GM19043 (cell line): ENCODE results near the gene TNFAIP6.
A peak's percentile ranks its signal among the peaks of the same experiment; 100 is the strongest.

Experiments used
- ATAC-seq: cut with Tn5 transposase; IDR thresholded peaks from one replicate; pipeline ENCODE4 v1.9.1; 2021; ENCODE audit warnings: low read depth; ENCODE audit not compliant: unreplicated experiment

The TNFAIP6 gene

DNA sequence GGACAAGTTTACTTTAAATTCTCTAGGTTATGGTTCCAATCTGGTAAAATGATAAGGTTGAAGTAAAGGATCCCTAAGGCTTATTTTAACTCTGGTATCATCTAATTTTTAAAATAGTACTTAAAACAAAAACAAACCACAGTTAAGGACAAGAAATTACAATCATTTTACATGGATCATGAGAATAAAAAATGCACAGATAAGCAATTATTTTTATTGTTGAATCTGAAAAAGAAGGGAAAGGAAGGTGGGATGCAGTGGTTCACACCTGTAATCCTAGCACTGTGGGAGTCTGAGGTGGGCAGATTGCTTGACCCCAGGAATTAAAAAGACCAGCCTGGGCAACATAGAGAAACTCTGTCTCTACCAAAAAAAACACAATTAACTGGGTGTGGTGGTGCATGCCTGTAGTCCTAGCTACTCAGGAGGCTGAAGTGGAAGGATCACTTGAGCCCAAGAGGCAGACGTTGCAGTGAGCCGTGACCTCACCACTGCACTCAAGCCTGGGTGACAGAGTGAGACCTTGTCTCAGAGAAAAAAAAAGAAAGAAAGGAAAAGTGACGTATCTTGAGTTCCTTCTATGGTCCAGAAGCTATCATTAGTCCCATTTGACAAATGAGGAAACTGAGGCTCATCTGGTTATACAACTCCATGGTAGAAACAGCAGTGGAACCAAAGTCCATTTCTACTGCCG is 2.5 kb downstream of the TNFAIP6 start:
- no peak for ATAC-seq

DNA sequence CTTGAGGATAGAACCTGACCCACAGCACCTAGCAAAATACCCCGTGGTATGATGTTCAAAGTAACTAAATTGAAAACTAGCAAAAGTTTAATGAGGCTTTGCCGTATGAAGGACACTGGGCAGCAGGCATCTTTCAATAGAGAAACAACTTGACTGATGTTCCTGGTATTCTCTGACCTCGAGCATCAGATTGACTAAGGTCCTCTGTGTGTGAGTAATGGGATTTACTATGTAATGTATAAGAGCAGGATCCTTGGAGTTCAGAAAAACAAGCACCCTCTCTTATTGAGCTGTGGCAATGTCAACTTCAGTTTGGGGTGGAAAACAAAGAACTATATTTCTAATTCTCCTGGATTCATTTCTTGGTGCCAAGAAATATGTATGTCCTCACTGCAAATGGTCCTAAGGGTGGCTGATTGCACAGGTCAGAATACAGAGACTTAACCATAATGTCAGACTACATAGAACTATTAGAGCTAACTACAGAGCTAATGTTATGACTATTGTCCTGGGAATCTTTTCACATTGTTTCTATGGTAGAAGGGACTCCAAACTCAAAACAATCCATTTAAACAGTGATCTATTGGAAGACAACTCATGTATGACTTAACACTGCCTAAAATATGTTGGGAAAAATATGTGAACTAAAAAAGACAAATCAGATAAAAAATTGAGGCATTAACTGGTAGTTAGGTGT is 4.4 kb downstream of the TNFAIP6 start:
- no peak for ATAC-seq

DNA sequence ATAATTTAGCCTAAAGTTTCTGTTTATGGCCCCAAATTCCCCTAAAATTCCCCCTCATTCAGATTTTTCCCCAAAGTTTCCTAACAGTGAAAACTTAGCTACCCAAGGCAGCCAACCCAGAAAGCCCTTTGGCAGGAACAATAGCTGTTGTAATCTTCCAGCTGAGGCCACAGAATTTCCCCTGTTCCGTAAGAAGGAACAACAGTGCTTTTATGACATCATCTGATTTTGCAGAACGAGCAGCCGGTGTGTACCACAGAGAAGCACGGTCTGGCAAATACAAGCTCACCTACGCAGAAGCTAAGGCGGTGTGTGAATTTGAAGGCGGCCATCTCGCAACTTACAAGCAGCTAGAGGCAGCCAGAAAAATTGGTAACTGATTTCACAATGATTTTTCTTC is 6.3 kb downstream of the TNFAIP6 start:
- ATAC-seq, result no peak

DNA sequence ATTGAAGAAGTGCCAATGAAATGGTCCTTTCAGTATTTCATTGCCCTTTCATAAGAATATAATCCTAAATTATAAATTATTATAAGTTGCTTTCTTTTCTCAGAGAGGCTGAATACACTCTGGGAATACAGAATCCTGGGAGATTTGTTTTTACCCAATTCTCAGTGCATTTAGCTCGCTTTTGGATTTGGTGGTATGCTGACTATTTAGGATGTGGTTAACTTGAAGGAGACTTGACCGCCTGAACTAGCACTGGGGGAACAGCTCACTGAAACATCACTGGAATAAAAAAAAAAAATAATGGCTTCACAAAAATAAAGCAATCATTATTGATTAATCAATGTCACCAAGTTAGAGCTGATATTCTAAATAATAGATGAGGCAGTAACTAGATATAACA is 10.2 kb downstream of the TNFAIP6 start:
- no peak for ATAC-seq

DNA sequence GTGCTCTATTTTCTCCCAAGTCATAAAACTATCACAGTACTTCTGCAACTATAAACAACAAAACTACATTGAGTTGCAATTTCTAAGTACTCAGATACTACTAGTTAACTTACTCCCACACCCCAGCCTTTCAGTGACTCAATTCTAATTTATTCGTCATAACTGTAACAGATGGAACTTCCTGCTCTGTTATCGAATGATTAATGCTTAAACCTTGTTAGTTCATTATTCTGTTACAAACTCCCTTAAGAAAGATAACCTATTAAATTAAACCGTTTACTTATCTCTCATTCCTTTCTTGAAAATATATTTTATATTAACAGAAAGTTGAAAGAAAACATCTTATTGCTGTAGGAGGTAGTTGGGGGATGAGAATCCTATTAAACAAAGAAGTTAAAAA is 17.0 kb downstream of the TNFAIP6 start:
- ATAC-seq, result peak; percentile 96

DNA sequence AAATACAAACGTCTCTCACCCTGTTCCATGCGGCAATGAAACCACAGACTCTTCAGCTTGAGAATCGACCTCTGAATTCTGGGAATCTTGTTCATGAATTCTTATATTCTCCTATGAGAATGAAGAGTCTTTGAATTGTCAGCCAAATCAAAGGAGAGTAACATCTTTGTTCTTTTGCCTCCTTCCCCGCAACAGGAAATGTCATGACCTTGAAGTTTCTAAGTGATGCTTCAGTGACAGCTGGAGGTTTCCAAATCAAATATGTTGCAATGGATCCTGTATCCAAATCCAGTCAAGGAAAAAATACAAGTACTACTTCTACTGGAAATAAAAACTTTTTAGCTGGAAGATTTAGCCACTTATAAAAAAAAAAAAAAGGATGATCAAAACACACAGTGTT is 21.8 kb downstream of the TNFAIP6 start:
- no peak for ATAC-seq

DNA sequence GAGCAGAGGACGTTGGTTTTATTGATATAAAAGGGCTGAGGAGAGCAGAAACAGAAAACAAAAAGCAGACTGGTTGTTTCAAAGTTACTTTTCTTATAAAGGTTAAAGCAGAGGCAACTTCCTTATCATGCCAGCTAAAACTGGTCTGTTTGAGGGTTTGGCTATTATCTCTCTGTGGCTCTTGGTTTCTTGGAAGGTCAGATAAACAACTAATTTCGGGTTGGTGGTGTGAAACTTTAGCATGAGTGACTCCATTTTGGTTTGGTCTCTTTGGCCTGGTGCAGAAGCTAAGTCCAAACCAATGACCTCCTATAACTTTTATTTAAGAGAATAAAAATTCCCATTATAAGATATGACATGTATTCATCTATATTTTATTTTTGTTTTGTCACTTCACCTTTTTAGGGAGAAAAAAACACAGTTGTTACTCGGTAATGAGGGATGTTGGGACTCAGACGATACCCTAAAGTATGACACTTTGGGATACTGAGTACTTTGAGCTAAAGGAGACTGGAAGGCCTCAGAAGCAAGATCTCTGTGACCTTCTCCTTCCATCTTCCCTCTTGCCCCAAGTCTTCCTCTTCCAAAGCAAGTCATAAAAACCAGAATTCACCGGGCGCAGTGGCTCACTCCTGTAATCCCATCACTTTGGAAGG is 23.3 kb downstream of the TNFAIP6 start:
- no peak for ATAC-seq

DNA sequence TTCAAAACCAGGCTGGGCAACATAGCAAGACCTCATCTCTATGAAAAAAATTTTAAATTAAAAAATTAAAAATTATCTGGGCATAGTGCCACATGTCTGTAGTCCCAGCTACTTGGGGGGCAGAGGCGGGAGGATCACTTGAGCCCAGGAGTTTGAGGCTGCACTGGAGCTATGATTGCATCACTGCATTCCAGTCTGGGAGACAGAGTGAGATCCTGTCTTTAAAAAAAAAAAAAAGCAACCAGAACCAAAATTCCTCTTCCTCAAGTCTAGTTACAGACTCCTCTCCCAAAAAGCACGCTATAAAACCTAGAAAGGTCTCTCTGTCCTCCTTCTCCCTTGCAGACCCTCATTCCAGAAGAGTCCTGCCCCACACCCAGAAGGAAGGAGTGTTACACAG is 23.9 kb downstream of the TNFAIP6 start:
- no peak for ATAC-seq

DNA sequence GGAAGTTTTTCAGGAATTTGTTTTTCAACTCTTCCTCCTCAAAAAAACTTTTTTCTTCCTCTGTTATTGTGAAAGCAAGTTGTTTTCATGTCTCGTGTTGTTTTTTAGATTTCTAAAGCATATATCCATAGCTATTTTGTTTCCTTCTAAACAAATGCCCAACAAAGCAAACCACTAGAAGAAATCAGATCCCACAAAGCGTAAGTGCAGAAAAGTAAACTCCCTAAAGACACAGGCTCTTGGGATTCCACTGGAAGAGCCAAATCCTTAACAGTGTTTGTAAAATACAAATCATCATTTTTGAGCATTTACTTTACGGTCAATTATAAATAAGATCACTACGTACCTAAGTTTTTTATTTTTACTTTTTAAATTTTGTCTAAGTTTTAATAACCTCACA is 30.6 kb downstream of the TNFAIP6 start:
- no peak for ATAC-seq

DNA sequence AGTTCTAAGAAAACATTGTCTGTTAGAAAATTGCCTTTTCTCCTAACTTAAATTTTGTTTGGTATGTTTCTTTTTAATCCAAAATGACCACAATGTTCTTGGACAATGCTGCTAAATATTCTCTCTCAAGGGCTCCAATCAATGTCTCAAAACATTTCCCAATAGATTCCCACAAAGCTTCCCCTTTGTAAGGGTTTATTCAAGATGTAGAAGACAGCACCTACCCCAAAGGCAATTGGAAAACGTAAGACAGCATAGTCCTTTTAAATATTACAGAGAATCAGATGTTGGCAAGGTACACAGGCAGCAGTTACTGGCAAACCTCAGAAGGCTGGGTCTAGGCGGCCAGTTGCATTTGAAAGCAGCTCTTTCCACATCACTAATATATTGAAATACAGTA is 34.0 kb downstream of the TNFAIP6 start:
- no peak for ATAC-seq

DNA sequence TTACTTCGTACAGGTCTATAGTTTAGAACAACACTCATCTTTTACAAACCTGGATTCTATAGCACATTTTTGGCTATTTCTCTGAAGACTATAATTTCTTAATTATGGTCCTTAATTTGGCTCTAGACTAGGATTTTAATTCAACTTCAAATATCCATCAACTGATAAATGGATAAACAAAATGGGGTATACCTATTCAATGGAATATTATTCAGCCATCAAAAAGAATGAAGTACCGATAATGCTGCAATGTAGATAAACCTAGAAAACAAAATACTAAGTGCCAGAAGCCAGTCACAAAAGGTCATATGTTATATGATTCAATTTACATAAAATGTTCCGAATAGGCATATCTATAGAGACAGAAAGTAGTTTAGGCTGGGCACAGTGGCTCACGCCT is 37.1 kb downstream of the TNFAIP6 start:
- ATAC-seq, result no peak

DNA sequence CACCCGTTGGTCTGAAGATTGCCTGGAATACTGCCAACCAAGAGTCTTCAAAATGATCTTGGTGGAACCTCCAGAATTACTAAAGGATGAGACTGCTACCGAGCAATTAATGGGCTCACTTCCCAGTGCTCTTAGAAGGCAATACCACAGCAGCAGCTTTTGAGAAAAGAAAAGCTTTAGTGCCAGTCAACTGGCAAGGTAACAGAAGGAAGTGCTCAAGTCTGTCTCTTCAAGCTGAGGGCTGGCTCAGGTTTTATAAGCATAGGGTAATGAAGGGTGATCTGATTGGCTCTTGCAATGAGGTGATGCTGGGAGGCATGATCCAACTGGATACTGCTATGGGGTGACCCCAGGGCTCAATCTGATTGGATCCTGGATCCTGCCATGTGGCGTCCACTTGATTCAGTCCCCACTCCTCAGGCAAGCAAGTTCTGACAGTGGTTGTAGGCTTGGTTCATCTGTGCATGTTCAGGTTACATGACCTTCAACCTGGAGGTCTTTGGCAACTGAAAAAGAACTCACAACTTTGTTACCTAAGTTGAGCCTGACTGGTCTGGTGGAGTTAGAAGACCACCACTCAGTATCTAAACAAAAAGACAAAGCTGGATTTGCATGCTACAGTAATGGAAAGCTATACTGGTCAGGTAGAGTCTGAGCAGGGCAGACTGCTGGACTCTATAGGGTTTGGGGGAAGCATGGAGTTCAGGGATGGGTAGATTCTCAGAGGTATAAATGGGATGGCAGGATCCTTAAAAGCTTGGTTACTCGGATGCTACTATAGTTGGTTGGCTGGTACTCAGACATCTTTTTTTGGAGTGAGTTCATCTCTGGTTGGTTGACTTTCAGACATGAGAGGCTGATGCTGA is 38.4 kb downstream of the TNFAIP6 start:
- ATAC-seq, result no peak

DNA sequence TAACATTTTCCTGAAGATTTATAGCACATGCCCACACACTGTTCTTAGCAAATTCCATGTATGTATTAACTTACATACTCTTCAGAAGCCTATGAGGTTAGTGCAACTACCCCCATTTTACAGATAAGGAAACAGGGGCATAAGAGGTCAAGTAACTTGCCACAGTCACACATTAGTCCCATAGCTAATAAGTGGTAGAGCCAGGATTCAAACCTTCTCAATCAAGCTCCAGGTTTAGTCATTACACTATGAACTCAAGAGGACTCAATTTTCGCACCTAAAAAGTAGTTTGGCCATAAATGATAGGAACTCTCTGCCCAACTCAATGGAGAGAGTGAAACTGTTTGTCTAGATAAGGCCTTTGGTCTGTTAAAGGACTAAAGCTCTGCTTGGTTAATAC is 42.6 kb downstream of the TNFAIP6 start:
- no peak for ATAC-seq

DNA sequence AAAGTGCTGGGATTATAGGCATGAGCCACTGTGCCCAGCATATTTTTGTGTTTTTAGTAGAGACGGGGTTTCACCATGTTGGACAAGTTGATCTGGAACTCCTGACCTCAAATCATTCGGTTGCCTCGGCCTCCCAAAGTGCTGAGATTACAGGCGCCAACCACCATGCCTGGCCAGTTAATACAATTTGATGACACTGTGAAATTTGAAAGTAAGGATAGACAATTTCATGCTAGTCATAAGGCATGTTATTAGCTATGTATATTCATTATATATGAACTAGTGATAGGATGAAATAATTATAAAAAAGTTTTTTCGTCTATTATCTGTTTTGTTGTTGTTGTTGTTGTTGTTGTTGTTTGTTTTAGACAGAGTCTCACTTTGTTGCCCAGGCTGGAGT is 43.8 kb downstream of the TNFAIP6 start:
- no peak for ATAC-seq

DNA sequence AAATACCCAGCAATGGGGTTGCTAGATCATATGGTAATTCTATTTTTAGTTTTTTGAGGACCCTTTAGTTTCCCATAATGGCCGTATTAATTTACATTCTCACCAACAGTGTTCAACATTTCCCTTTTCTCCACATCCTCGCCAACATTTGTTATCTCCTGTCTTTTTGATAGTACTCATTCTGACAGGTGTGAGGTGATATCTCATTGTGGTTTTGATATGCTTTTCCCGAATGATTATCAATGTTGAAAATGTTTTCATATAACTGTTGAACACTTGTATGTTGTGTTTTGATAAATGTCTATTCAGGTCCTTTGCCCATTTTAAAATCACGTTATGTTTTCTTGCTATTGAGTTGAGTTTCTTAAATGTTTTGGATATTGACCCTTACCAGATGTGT is 46.5 kb downstream of the TNFAIP6 start:
- ATAC-seq, result no peak

DNA sequence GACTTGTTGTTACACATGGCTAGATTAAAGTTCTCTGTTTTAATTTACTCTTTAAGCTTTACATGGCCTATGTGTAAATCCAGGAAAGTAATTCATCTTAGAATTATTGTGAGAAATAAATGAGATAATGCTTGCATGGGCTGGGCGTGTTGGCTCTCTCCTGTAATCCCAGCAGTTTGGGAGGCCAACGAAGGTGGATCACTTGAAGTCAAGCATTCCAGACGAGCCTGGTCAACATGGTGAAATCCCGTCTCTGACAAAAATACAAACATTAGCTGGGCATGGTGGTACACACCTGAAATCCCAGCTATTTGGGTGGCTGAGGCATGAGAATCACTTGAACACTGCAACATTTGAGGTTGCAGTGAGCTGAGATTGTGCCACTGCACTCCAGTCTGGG is 48.0 kb downstream of the TNFAIP6 start:
- ATAC-seq, result no peak

DNA sequence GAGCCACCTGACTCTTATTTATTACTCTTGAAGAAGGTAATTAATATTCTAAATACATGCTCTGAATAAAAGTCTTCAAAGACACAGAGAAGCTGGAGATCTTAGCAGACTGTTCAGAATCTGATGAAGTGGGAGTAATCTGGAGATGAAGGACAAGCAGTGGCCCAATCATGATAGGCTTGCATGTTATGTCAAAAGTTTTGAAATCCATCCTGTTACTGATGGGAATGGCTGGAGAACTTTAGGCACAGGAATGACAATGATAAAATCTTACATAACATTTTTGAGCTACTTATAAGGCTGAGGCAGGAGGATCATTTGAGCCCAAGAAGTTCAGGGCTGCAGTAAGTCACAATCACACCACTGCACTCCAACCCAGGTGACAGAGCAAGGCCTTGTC is 49.9 kb downstream of the TNFAIP6 start:
- ATAC-seq, result no peak

DNA sequence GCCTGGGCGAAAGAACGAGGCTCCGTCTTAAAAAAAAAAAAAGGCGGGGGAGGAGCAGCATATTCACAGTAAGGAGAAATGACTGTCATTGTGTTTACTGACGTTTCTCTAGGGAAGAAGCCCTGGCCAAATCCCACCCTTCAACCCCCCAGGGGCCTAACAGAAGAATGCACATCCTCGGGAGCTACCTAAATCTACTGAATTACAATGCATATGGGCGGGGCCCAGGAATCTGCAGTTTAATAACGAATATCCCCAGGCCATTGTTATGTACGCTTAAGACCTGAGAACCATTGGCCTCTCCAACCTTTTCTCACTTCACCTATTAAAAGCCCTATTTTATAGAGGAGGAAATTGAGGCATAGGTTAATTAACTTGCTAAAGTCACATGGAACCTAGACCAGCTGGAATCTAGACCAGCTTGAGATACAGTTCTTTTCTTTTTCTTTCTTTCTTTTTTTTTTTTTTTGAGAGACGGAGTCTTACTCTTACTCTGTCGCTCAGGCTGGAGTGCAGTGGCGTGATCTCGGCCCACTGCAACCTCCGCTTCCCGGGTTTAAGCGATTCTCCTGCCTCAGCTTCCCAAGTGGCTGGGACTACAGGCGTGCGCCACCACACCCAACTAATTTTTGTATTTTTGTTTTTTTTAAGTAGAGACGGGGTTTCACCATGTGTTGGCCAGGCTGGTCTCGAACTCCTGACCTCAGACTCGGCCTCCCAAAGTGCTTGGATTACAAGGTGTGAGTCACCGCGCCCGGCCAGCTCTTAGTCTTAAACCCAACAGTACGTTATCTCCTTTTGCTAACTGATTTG is 51.6 kb downstream of the TNFAIP6 start:
- no peak for ATAC-seq

DNA sequence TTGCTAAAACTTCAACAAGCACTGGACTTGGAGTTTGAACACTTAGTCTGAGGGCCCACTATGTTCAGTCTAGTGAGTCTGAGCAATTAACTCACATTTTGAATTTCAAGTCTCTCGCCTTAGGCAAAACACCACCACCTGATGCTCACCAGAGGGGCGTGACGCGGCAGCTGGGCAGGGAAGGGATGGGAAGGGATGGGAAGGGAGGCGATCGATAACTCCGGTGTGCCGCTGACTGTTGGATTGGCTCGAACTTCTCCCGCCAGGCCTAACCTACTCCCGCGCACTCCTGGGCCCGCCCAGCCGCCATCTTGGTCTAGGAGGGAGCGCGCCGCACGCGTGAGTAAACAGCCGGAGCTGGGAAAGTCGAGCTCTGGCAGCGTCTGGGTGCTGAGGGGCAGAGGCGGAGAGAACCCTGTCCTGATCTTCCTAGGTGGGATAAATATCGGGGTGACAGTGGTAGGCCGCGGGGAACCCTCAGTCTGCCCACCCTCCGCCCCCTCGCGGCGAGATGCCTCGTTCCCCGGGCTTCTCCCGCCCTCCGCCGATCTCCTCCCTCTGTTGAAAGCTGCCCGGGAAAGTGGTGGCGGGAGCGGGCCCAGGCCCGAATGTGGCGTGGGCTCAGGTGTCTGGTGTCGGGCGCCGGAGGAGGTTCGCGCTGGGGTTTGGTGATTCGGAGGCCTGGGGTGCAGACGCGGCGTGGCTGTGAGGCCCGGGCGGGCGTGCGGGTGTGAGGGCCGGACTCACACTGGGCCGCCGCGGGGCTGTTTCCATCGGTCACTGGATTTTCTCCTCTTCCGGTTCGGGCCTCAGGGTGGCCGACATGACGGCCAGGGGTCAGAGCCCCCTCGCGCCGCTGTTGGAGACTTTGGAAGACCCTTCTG is 52.5 kb downstream of the TNFAIP6 start, which contains the start of gene RIF1:
RIF1 (plus strand) TSS at position 302 of the 884 bp plus-strand sequence; CDS start at position 824, 522 bp downstream.
- peak; percentile 91 for ATAC-seq
